ENCODE data around the gene LEMD2. TPM values are rescaled to one million over a fixed set of nuclear protein-coding genes. Genes with fewer than 3 reads are reported as not detected.

Gene LEMD2
- total RNA-seq, 1 donor from 2014 or later: 88.0 TPM

- no peak for TF ChIP-seq CTCF (IDR thresholded peaks at IDR 0.05)
- no peak for DNase-seq
- POLR2A ChIA-PET: no interaction called here
- H3K4me1 Mint-ChIP-seq: no peaks in the 10 kb centered on the region
- no peaks in the 10 kb centered on the region for H3K9me3 Mint-ChIP-seq
- no peaks in the 10 kb centered on the region for H3K36me3 Mint-ChIP-seq (ENCODE audit: low read depth)
- H3K27ac Mint-ChIP-seq: no peak overlapping the region
- ATAC-seq (ENCODE audit: low read depth): no peak
- intact Hi-C loops (cut with micrococcal nuclease): no loop called here
- no peak overlapping the region for H3K4me3 Mint-ChIP-seq
- H3K27me3 Mint-ChIP-seq: peaks cover 3% of the 10 kb centered on the region
- CTCF ChIA-PET: no interaction called here
Observed at GRCh38 chr6:33732817-33733708, 55.9 kb downstream of the LEMD2 start.

GRCh38 chr6:33732385-33732784, 56.5 kb downstream of the LEMD2 start:
- Mint-ChIP-seq H3K9me3 (no peaks in the 10 kb centered on the region), H3K36me3 (ENCODE audit: low read depth) (no peaks in the 10 kb centered on the region), H3K27me3 (peaks cover 3% of the 10 kb centered on the region), H3K4me1 (peaks cover 4% of the 10 kb centered on the region), H3K27ac (no peak overlapping the region), H3K4me3 (no peak overlapping the region)
- ATAC-seq (ENCODE audit: low read depth) (no peak), DNase-seq (no peak)
- TF ChIP-seq CTCF (IDR thresholded peaks at IDR 0.05): no peak
- CTCF ChIA-PET: interaction anchor here (0.5 kb wide), 1 partner anchor 706 kb away, joined by 3 read pairs; no protein-coding TSS in a partner anchor
- intact Hi-C loops (cut with micrococcal nuclease): no loop called here
- POLR2A ChIA-PET: no interaction called here

- CTCF ChIA-PET: interaction anchor here (0.5 kb wide), 1 partner anchor 707 kb away, joined by 3 read pairs; no protein-coding TSS in a partner anchor
- no peak overlapping the region for H3K4me3 Mint-ChIP-seq
Observed at GRCh38 chr6:33731751-33732282, 57.1 kb downstream of the LEMD2 start.

GRCh38 chr6:33731035-33731434, 57.9 kb downstream of the LEMD2 start:
- H3K27me3 Mint-ChIP-seq: peaks cover 5% of the 10 kb centered on the region
- DNase-seq (no peak), ATAC-seq (ENCODE audit: low read depth) (no peak)
- no peaks in the 10 kb centered on the region for H3K36me3 Mint-ChIP-seq (ENCODE audit: low read depth)
- TF ChIP-seq CTCF (IDR thresholded peaks at IDR 0.05): no peak
- ChIA-PET POLR2A (no interaction called here), CTCF (no interaction called here)
- H3K4me1 Mint-ChIP-seq: peaks cover 9% of the 10 kb centered on the region
- no peak overlapping the region for H3K27ac Mint-ChIP-seq
- intact Hi-C loops (cut with micrococcal nuclease): no loop called here
- H3K9me3 Mint-ChIP-seq: no peaks in the 10 kb centered on the region
- no peak overlapping the region for H3K4me3 Mint-ChIP-seq

More at GRCh38 chr6:33731751-33732282, 57.1 kb downstream of the LEMD2 start:
- Mint-ChIP-seq H3K4me1 (peaks cover 6% of the 10 kb centered on the region), H3K27ac (no peak overlapping the region), H3K27me3 (peaks cover 3% of the 10 kb centered on the region), H3K36me3 (ENCODE audit: low read depth) (no peaks in the 10 kb centered on the region), H3K9me3 (no peaks in the 10 kb centered on the region)
- DNase-seq (no peak), ATAC-seq (ENCODE audit: low read depth) (no peak)
- POLR2A ChIA-PET: no interaction called here
- intact Hi-C loops (cut with micrococcal nuclease): no loop called here
- TF ChIP-seq CTCF (IDR thresholded peaks at IDR 0.05): no peak

GRCh38 chr6:33730611-33731010, 58.3 kb downstream of the LEMD2 start:
- CTCF ChIA-PET: no interaction called here
- Mint-ChIP-seq H3K36me3 (ENCODE audit: low read depth) (no peaks in the 10 kb centered on the region), H3K4me3 (no peak overlapping the region), H3K27me3 (peaks cover 5% of the 10 kb centered on the region), H3K4me1 (peaks cover 9% of the 10 kb centered on the region), H3K9me3 (no peaks in the 10 kb centered on the region), H3K27ac (no peak overlapping the region)
- TF ChIP-seq CTCF (IDR thresholded peaks at IDR 0.05): no peak
- ATAC-seq (ENCODE audit: low read depth) (no peak), DNase-seq (no peak)
- intact Hi-C loops (cut with micrococcal nuclease): no loop called here
- POLR2A ChIA-PET: no interaction called here

Data from activated B cell treated with CpG ODN at 0.5 μM for 24 hours (primary cell).